ENCODE measurements around the gene ZNF354C. TPM values are rescaled to one million over a fixed set of nuclear protein-coding genes. Genes with fewer than 3 reads are reported as not detected.

ZNF354C gene
- total and polyA plus RNA-seq, 2 of the 8 experiments (the other 6 are each of a cell fraction or from before 2014, with no cell fraction given): 0.85 to 2.3 TPM

DNA sequence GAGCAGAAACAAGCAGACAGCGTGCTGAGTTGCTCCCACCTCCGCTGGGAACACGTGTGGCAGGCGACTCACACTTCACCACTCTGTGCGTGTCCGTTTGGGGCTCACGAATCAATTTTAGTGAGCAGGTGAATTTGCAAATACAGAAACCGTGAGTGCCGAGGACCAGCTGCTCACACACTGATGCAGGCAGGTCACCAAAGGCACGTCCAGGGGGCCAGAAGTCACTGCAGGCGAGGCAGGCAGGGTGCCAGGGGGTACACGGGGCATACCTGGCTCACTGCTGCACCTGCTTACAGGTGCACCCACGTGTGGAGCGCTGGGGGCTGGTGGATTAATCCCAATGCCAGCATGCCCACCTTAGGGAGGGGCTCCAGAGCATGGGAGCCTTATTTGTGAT lies 68.8 kb downstream of the ZNF354C start:
- Histone ChIP-seq H3K4me2 (ENCODE audit: insufficient read depth in 1 of 2, low read depth in 2 of 2, low read length in 2 of 2) (no peak overlapping the region), H3K9me3 (ENCODE audit: insufficient read depth in 2 of 2, low read depth in 1 of 2, low read length in 1 of 2) (peaks cover 8 to 45% of the 10 kb centered on the region in 2 experiments; a peak in 3 of 4 replicates), H2AK5ac (ENCODE audit: low read depth, low read length) (no peak overlapping the region), H3K4me3 (ENCODE audit: extremely low read depth in 1 of 4, insufficient read depth in 2 of 4, low read depth in 3 of 4, low read length in 4 of 4) (no peak overlapping the region), H4K91ac (replicated peaks; ENCODE audit: insufficient read length, low read length) (no peak overlapping the region), H2BK15ac (ENCODE audit: low read length) (no peak overlapping the region), H4K8ac (ENCODE audit: extremely low read depth, insufficient read depth, low read length) (no peak overlapping the region), H3K4ac (replicated peaks; ENCODE audit: insufficient read length, low read depth, low read length) (no peak overlapping the region), H3K23ac (ENCODE audit: insufficient read length) (no peak overlapping the region), H3K14ac (ENCODE audit: insufficient read length) (no peak overlapping the region), H3K27me3 (replicated peaks in 1 of 4; ENCODE audit: control insufficient read depth in 3 of 4, extremely low read depth in 1 of 4, insufficient read depth in 3 of 4, low read length in 3 of 4) (no peaks in the 10 kb centered on the region), H3K18ac (ENCODE audit: extremely low read depth, low read length) (no peak overlapping the region), H3K9ac (replicated peaks in 1 of 4; ENCODE audit: extremely low read depth in 1 of 4, low read depth in 3 of 4, low read length in 3 of 4) (no peak overlapping the region), H3K23me2 (ENCODE audit: low read depth, low read length) (no peaks in the 10 kb centered on the region), H3K79me2 (ENCODE audit: control insufficient read depth in 1 of 2, insufficient read depth in 2 of 2, low read length in 2 of 2) (no peaks in the 10 kb centered on the region), H3K4me1 (replicated peaks in 1 of 4; ENCODE audit: control insufficient read depth in 3 of 4, insufficient read depth in 4 of 4, low read length in 3 of 4) (no peaks in the 10 kb centered on the region), H4K5ac (ENCODE audit: insufficient read length, low read depth, low read length) (no peak overlapping the region), H3K27ac (ENCODE audit: low read depth, low read length) (no peak overlapping the region), H3K56ac (replicated peaks; ENCODE audit: insufficient read length, low read depth, low read length) (no peak overlapping the region), H3K36me3 (ENCODE audit: control insufficient read depth in 2 of 4, insufficient read depth in 4 of 4, low read length in 3 of 4) (no peaks in the 10 kb centered on the region), H4K20me1 (replicated peaks in 1 of 2; ENCODE audit: control insufficient read depth in 1 of 2, insufficient read depth in 2 of 2, low read length in 2 of 2) (no peaks in the 10 kb centered on the region), H2BK20ac (ENCODE audit: low read length) (no peak overlapping the region), H2AFZ (ENCODE audit: low read length) (no peak overlapping the region), H2BK5ac (ENCODE audit: low read depth, low read length) (no peak overlapping the region), H3K79me1 (ENCODE audit: low read depth, low read length) (no peaks in the 10 kb centered on the region), H2BK12ac (ENCODE audit: low read depth, low read length) (no peak overlapping the region), H2BK120ac (replicated peaks; ENCODE audit: low read depth, low read length) (no peak overlapping the region)
- CTCF ChIA-PET (ENCODE audit: partially characterized antibody): no interaction called here
- FAIRE-seq (no peak), DNase-seq (ENCODE audit: low read depth in 1 of 2, low spot score in 2 of 2) (no peak)
- no peak for TF ChIP-seq TAF7 (optimal IDR thresholded peaks at IDR 0.05; ENCODE audit: borderline replicate concordance, low read depth, low read length)
- TF ChIP-seq CHD2 (IDR thresholded peaks at IDR 0.05; ENCODE audit: low read length): no peak
- TF ChIP-seq CBX8 (IDR thresholded peaks at IDR 0.05; ENCODE audit: borderline replicate concordance, low read depth, low read length): no peak
- no peak for TF ChIP-seq EP300 (IDR thresholded peaks at IDR 0.05; ENCODE audit: borderline replicate concordance in 1 of 2, low read depth in 2 of 2, low read length in 2 of 2)
- WGBS, 2 experiments (ENCODE audit: extremely low coverage in 1 of 2, insufficient coverage in 1 of 2, insufficient read length in 1 of 2, insufficient replicate concordance in 2 of 2, low coverage in 1 of 2, low lambda C conversion rate in 2 of 2, missing lambda C conversion rate in 1 of 2): 88% methylated on average over 14 of the region's 14 CpGs; no CpG with 5 or more reads in 1 of the 2 experiments
- POLR2A ChIA-PET (ENCODE audit: partially characterized antibody): interaction anchor here (0.7 kb wide), 1 partner anchor 13 kb away, joined by 3 read pairs; no protein-coding TSS in a partner anchor
